HG03521 (cell line): ENCODE data around the gene GLIS1.

Experiments used
- ATAC-seq: cut with Tn5 transposase; IDR thresholded peaks from one replicate; pipeline ENCODE4 v1.9.1; 2021; ENCODE audit warnings: mild to moderate bottlenecking, moderate library complexity; ENCODE audit not compliant: unreplicated experiment

Gene GLIS1

GRCh38 chr1:53458634-53459033 is 280.3 kb downstream of the GLIS1 start:
- ATAC-seq, result no peak
